CD4-positive, alpha-beta T cell treated with Interleukin-6 at 100 ng/mL for 8 hours (primary cell): Measurements from ENCODE around the gene SLC13A3.
A peak's percentile ranks its signal among the peaks of the same experiment; 100 is the strongest.

Experiments
- DNase-seq: peaks from one replicate; pipeline ENCODE4 v3.0.0-alpha.2; 2020; ENCODE audit warnings: mixed read lengths, low spot score

SLC13A3 gene

DNA sequence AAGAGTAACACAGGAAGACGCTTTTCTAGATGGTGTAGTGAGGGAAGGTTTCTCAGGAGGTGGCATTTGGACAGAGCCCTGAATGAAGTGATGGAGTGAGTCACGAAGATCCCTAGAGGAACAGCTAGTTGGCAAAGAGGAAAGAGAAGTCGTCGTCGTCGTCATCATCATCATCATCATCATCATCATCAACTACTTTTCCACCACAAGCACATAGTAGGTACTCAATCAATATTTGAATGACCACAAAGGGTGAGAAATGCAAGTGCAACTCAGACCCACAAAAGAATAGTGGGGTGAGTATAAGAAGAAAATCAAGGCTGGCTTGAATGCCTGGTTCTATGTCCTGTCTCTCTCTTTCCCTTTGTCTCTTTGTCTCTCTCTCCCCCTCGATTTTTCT, 72.5 kb downstream of the SLC13A3 start:
- no peak for DNase-seq

DNA sequence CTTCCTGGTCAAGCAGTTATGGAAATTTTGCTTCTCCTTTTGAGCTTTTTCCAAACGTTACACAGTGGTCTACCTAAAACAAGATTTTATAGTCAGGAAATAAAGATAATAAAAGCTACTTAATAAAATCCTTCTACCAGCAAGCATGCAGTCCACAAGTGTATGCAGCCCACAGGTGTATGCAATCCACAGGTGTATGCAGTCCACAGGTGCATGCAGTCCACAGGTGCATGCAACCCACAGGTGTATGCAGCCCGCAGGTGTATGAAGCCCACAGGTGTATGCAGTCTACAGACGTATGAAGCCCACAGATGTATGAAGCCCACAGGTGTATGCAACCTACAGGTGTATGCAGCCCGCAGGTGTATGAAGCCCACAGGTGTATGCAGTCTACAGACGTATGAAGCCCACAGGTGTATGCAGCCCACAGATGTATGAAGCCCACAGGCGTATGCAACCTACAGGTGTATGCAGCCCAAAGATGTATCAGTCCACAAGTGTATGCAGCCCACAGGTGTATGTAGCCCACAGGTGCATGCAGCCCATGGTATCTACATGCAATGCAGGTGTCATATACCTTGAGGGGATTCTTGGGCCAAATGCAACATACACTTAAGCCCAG, 74.4 kb downstream of the SLC13A3 start:
- no peak for DNase-seq

DNA sequence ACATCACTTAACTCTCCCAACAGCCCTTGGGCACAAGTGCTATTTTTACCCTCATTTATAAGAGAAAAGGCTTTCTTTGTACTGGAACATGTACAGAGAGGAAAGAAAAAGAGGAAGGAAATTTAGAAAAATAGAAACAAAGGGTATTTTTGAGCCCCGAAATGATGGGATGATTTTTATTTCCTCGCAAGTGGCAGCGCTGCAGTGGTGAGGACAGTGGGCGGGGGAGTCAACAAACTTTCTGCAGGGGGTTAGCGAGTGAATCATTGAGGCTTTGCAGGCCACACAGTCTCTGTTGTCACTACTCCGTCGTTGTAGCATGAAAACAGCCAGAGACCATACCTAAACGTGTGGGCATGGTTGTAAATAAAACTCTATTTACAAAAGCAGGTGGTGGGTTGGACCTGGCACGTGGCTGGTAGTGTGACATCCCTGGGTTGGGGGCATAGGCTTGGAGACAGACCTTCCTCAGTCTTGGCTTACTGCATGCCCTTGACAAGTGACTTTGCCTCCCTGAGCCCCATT, 75.3 kb downstream of the SLC13A3 start:
- DNase-seq = no peak

DNA sequence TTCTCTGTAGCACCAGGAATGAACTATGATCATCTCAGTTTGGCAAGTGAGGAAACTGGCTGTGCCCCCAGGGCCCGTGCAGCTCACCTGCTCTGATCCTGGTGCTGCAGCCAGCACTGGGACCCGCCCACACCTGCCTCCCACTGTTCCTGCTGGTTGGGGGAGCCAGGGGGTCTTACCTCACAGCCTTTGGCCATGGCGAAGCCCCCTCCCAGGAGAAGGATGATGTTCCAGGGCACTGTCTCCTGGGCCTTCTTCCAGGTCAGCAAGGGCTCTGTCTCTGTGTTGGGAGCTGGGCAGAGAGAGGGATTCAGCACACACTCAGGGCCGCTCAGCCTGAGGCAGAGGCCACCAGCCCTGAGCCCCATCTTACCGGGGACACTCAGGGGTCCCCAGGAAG, 75.9 kb downstream of the SLC13A3 start:
- DNase-seq = no peak

GRCh38 chr20:46573788-46574584, 77.3 kb downstream of the SLC13A3 start:
- no peak for DNase-seq

- no peak for DNase-seq
These were observed 78.0 kb downstream of the SLC13A3 start for GRCh38 chr20:46573234-46573633.

DNA sequence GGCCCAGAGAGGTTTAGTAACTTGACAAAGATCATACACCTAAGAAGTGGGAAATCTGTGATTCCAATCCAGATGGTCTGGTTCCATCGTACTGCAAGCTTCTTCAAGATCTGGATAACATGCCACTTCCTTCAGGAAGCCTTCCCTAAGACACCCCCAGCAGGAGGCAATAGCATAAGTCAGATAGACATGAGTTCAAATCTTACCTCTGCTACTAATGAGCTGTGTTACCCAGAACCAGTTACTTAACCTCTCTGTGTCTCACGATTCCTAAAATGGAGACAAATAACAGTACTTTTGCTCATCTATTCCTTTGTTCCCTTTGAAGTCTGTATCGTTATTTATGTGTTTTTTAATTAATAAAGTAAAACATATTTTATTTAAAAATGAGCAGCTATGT, 78.5 kb downstream of the SLC13A3 start:
- no peak for DNase-seq

DNA sequence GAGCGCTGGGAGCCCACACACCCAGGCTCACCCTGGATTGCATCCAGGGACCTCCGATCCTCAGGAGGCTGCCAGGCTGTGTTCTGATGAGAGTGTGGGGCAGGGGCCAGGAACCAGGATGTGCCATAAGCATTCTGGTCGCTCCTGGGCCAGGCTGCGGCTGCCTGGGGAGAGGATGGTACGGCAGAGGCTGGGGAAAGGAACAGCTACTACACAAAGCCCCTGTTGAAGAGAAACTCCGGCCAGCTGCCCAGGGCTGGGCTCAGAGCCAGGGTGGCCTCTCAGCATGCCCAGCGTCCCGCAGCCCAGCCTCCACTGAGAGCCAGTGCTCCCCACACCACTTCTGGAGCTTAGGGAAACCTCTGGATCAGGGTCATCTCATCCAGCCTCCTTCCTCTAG, 79.1 kb downstream of the SLC13A3 start:
- DNase-seq = no peak

DNA sequence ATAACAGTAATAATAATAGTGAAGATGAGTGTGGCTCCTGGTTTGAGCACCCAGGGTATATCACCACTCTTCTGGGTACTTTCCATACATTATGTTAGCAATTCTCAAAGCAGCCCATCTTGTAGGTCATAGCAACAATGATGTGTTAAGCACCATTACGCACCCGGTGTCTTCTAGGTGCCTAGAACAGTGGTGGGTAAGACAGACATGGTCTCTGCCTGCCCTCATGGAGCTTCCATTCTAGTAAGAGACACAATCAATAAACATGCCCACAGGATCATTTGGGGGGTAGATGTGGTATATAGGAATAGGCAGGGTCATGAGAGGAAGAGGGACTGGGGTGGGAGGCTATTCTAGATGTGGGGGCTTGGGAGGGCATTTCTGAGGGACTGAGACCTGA, 79.8 kb downstream of the SLC13A3 start:
- DNase-seq = no peak

DNA sequence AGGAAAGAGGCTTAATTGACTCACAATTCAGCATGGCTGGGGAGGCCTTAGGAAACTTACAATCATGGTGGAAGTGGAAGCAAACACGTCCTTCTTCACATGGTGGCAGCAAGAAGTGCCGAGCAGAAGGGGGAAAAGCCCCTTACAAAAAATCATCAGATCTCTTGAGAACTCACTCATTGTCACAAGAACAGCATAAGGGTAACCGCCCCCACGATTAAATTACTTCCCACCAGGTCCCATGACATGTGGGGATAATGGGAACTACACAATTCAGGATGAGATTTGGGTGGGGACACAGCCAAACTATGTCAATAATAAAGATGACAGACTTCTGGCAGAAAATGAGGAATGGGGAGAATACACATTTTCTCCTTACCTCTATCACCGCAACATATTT, 80.3 kb downstream of the SLC13A3 start:
- DNase-seq = no peak

DNA sequence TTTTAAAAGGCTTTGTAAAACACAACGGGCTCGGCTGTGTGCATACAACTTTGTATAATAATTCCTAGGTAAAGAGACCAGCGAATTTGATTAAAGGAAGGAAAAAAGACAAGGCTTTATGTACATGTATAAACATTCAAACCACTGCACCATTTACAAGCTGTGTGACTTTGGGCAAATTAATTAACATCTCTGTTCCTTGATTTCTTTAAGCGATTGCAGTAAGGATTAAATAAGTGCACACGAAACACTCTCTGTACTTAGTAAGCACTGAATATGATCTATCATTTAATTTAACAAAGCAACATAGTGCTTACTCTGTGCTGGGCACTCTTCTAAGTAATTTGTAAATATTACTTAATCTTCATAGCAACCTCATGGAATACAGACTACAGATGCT, 81.3 kb downstream of the SLC13A3 start:
- DNase-seq = no peak

GRCh38 chr20:46568570-46569129, 82.6 kb downstream of the SLC13A3 start:
- DNase-seq = no peak

GRCh38 chr20:46566125-46566524, 85.1 kb downstream of the SLC13A3 start:
- no peak for DNase-seq

DNA sequence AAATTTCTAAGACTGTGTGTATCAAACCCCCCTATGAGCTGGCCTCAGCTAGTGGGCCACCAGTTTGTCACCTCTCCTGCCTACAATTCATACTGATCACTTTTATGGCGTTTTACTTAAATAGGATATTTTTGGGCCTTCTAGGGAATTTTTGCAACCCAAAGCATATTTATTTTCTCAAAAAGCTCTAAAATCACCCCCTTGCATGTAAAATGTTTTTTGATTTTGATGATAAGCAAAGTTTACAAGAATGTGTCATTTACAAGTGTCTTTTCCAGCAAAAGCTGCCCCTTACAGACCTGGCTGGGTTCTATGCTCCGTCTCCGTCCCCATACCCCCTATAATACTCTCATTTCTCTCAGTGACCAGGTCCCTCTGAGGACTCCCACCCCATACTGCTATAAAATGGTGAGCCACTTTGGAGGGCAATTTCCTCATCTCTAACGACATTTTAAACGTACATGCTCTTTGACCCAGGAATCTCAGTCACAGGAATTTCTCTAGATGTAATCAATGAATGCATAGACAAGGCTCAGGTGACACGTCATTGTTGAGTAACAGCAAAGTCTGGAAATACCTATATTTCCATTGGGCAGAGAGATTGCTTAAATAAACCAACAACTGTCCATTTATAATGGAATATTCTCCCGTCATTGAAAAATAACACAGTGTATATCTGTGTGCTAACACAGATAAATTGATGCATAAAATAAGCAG, 86.9 kb downstream of the SLC13A3 start:
- DNase-seq = no peak

DNA sequence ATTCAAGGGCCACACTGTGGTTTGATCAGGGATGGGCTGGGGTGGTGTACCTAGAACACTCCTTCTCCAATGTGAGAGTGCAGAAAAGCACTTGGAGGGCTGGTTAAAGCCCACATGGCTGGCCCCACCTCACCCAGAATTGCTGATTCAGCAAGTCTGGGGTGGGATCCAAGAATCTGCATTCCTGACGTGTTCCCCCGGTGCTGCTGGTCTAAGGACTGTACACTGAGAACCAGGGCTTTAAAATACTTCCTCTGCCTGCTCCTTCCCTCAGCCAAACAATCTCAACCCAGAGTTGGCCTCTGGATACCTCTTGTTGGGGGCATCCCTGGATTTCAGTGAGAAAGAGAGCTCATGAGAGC, 87.4 kb downstream of the SLC13A3 start:
- no peak for DNase-seq

- DNase-seq = no peak
These were observed 87.9 kb downstream of the SLC13A3 start for GRCh38 chr20:46563170-46563859.

DNA sequence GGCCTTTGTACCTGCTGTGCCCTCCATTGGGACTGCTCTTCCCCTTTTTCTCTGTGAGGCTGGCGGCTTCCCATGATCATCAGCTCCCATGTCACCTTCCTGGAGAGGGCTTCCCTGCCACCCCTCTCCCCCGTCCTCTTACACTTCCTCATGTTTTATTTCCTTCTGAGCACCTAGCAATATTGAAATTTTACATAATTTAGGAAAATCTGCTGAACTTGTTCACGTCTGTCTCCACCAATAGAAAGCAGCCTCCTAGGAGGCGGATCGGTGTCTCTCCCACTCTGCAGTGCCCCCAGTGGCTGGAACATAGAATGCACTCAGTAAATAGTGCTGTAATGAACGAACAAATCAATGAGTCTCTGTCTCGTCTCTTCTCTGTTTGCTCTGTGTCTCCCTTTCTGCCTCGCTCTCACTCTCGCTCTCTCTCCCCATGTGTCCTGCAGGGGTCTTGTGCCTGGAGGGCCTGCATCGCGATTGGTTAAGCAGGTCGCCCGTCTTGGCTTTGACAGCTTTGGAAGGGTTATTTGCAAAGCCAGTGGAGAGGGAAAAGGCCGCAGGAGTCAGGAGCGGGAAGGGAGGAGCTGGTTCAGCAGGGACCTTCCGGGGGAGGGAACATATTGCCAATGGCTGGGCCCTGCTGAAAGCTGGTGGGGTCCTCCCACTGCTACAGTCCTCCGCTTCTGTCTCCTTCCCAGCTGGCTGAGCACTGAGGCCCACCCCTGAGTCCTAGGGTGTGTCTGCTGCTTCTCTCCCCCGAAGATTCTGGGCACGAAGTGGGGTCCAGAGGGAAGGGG, 88.7 kb downstream of the SLC13A3 start:
- peak; percentile 33 for DNase-seq

- DNase-seq = no peak
These were observed 89.3 kb downstream of the SLC13A3 start for GRCh38 chr20:46562009-46562372.

GRCh38 chr20:46559685-46560440, 91.4 kb downstream of the SLC13A3 start:
- no peak for DNase-seq

- no peak for DNase-seq
These were observed 92.3 kb downstream of the SLC13A3 start for GRCh38 chr20:46559001-46559400.
